Ishikawa (cell line): Measurements from ENCODE around the gene ARCN1.

Experiments
- CEBPB ChIP-seq: IDR thresholded peaks from 2 replicates; pipeline ENCODE4 v1.6.1; 2012
- CREB1 ChIP-seq: IDR thresholded peaks from 2 replicates; pipeline ENCODE4 v1.6.1; 2012; ENCODE audit warnings: low read depth
- EGR1 ChIP-seq: IDR thresholded peaks from 2 replicates; pipeline ENCODE4 v1.6.1; 2012
- EP300 ChIP-seq: IDR thresholded peaks from 2 replicates; pipeline ENCODE4 v1.6.1; 2012; ENCODE audit warnings: borderline replicate concordance
- FOXM1 ChIP-seq: IDR thresholded peaks from 2 replicates; pipeline ENCODE4 v1.6.1; 2012; ENCODE audit warnings: low read depth, borderline replicate concordance
- MAX ChIP-seq: IDR thresholded peaks from 2 replicates; pipeline ENCODE4 v1.6.1; 2012
- NFIC ChIP-seq: IDR thresholded peaks from 2 replicates; pipeline ENCODE4 v1.6.1; 2012
- RAD21 ChIP-seq: IDR thresholded peaks from 2 replicates; pipeline ENCODE4 v1.6.1; 2012; ENCODE audit warnings: low read depth
- REST ChIP-seq: IDR thresholded peaks from 2 replicates; pipeline ENCODE4 v1.6.1; 2012; ENCODE audit warnings: low read depth, mild to moderate bottlenecking
- TAF1 ChIP-seq: IDR thresholded peaks from 2 replicates; pipeline ENCODE4 v1.6.1; 2012; ENCODE audit warnings: low read depth, mild to moderate bottlenecking
- TCF12 ChIP-seq: IDR thresholded peaks from 2 replicates; pipeline ENCODE4 v1.6.1; 2012; ENCODE audit warnings: low read depth
- TEAD4 ChIP-seq: IDR thresholded peaks from 2 replicates; pipeline ENCODE4 v1.6.1; 2012
- USF1 ChIP-seq: IDR thresholded peaks from 2 replicates; pipeline ENCODE4 v1.6.1; 2012
- YY1 ChIP-seq: IDR thresholded peaks from 2 replicates; pipeline ENCODE4 v1.6.1; 2012; ENCODE audit warnings: low read depth
- ZBTB7A ChIP-seq: IDR thresholded peaks from 2 replicates; pipeline ENCODE4 v1.6.1; 2012; ENCODE audit warnings: low read depth

Gene ARCN1

GRCh38 chr11:118610225-118610772, 38.1 kb downstream of the ARCN1 start:
- no peak for TF ChIP-seq EGR1
- TF ChIP-seq ZBTB7A, result peak; percentile 78

GRCh38 chr11:118610773-118611432, 38.7 kb downstream of the ARCN1 start:
- TF ChIP-seq TEAD4 (no peak), RAD21 (peak; percentile 61), FOXM1 (no peak), EGR1 (no peak), EP300 (no peak), CREB1 (no peak), USF1 (no peak), TAF1 (no peak; the same call in 1 of the 2 replicates), ZBTB7A (no peak; the same call in 1 of the 2 replicates), YY1 (no peak), NFIC (peak; percentile 20; the same call in 1 of the 2 replicates), CEBPB (no peak), REST (no peak), MAX (peak; percentile 32; the same call in 1 of the 2 replicates), TCF12 (no peak)

GRCh38 chr11:118612378-118612777, 40.2 kb downstream of the ARCN1 start:
- TF ChIP-seq RAD21 (no peak), REST (no peak), TCF12 (no peak), TEAD4 (no peak), MAX (no peak), EP300 (no peak), CREB1 (no peak), CEBPB (no peak), ZBTB7A (no peak), YY1 (no peak), EGR1 (no peak), NFIC (no peak), FOXM1 (no peak), TAF1 (no peak), USF1 (no peak)

- no peak for TF ChIP-seq EP300
- no peak for TF ChIP-seq USF1
- TF ChIP-seq ZBTB7A, result no peak
- no peak for TF ChIP-seq EGR1
- no peak for TF ChIP-seq TEAD4
- no peak for TF ChIP-seq MAX
- no peak for TF ChIP-seq FOXM1
- TF ChIP-seq REST, result no peak
- no peak for TF ChIP-seq RAD21
- no peak for TF ChIP-seq TCF12
Measured at GRCh38 chr11:118614511-118614910, 42.3 kb downstream of the ARCN1 start.
